ENCODE measurements around the gene SEL1L2. TPM values are rescaled to one million over a fixed set of nuclear protein-coding genes. Genes with fewer than 3 reads are reported as not detected.

The SEL1L2 gene
- total RNA-seq, 4 donors from 2014 or later: not detected

DNA sequence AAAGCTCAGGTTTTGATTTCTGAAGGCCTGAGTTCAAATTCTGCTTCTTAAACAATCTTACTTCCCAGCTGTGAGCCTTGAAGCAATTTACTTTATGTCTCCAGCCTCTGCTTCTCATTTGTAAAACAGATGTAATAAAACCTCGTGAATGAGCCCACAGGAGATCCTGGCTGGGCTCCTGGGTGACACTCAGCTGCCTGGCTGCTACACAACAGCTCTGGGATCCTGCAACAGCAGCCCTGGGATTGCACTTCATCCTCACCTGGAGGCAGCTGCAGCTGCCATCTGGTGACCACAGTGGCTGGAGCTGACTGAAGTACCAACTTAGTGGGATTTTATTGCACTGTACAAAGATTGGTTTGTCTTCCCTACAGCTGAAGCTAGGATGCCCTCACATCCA lies 107.0 kb downstream of the SEL1L2 start:
- Histone ChIP-seq H3K36me3 (no peaks in the 10 kb centered on the region), H3K4me1 (no peaks in the 10 kb centered on the region), H3K27me3 (no peaks in the 10 kb centered on the region), H3K27ac (no peak overlapping the region), H3K4me3 (no peak overlapping the region), H3K9me3 (no peaks in the 10 kb centered on the region)
- TF ChIP-seq EP300 (IDR thresholded peaks at IDR 0.05): no peak
- TF ChIP-seq, protein P1, sequence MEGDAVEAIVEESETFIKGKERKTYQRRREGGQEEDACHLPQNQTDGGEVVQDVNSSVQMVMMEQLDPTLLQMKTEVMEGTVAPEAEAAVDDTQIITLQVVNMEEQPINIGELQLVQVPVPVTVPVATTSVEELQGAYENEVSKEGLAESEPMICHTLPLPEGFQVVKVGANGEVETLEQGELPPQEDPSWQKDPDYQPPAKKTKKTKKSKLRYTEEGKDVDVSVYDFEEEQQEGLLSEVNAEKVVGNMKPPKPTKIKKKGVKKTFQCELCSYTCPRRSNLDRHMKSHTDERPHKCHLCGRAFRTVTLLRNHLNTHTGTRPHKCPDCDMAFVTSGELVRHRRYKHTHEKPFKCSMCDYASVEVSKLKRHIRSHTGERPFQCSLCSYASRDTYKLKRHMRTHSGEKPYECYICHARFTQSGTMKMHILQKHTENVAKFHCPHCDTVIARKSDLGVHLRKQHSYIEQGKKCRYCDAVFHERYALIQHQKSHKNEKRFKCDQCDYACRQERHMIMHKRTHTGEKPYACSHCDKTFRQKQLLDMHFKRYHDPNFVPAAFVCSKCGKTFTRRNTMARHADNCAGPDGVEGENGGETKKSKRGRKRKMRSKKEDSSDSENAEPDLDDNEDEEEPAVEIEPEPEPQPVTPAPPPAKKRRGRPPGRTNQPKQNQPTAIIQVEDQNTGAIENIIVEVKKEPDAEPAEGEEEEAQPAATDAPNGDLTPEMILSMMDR (IDR thresholded peaks at IDR 0.05): no peak
- no peak for TF ChIP-seq POLR2A (IDR thresholded peaks at IDR 0.05)
- no peak for TF ChIP-seq POLR2AphosphoS5 (IDR thresholded peaks at IDR 0.05)
- 23% methylated on average over 1 of the region's 1 CpG for WGBS
- DNase-seq (ENCODE audit: low spot score in 2 of 2): no peak

DNA sequence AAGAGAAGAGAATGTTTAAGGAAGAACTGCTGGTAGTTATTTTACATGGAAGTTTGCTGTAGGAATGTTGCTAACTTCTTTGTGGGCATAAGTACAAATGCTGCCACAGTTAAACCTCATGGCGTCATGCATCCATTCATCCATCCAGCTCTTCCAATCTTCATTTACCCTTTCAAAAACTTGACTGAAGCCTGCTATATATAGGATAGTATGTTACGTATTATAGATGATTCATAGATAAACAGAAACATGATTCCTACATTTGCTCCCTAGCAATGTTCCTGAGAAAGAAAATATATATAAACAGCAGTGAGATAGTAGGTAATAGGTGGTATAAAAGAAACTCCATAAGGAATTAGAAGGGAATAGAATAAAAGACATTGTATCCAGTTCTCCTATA lies 111.8 kb downstream of the SEL1L2 start:
- H3K36me3 ChIP-seq: no peaks in the 10 kb centered on the region
- H3K27ac ChIP-seq: no peak overlapping the region
- TF ChIP-seq, protein P1 (IDR thresholded peaks at IDR 0.05): no peak
- TF ChIP-seq POLR2AphosphoS5 (IDR thresholded peaks at IDR 0.05) (no peak), EP300 (IDR thresholded peaks at IDR 0.05) (no peak)
- no peaks in the 10 kb centered on the region for H3K9me3 ChIP-seq
- DNase-seq (ENCODE audit: low spot score in 2 of 2): no peak
- no peaks in the 10 kb centered on the region for H3K27me3 ChIP-seq
- H3K4me3 ChIP-seq: no peak overlapping the region
- 88% methylated on average over 2 of the region's 2 CpGs for WGBS
- no peaks in the 10 kb centered on the region for H3K4me1 ChIP-seq

DNA sequence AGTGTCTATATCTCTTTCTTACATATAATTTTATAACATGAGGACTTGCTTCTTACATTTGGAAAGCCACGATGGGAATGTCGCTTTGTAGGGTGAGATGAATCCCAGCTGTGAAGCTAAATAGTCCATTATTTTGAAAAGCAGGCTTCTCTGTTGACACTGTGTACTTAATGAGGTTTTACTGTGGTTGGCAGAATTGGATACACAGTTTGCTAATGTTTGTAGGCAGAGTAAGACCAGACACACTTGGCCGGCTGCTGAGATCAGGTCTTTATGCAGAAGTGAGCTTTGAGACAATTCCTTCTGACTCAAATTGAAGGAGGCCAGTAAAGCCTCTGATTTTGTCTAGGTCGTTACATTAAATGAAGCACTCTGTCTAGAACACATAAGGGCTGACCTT lies 112.6 kb downstream of the SEL1L2 start:
- no peak for DNase-seq (ENCODE audit: low spot score in 2 of 2)
- 46% methylated on average over 4 of the region's 4 CpGs for WGBS
- Histone ChIP-seq H3K27ac (no peak overlapping the region), H3K4me1 (no peaks in the 10 kb centered on the region), H3K4me3 (no peak overlapping the region), H3K36me3 (no peaks in the 10 kb centered on the region), H3K27me3 (no peaks in the 10 kb centered on the region), H3K9me3 (no peaks in the 10 kb centered on the region)
- TF ChIP-seq POLR2A (IDR thresholded peaks at IDR 0.05): no peak
- TF ChIP-seq, protein P1 (IDR thresholded peaks at IDR 0.05): no peak
- no peak for TF ChIP-seq POLR2AphosphoS5 (IDR thresholded peaks at IDR 0.05)
- no peak for TF ChIP-seq EP300 (IDR thresholded peaks at IDR 0.05)

DNA sequence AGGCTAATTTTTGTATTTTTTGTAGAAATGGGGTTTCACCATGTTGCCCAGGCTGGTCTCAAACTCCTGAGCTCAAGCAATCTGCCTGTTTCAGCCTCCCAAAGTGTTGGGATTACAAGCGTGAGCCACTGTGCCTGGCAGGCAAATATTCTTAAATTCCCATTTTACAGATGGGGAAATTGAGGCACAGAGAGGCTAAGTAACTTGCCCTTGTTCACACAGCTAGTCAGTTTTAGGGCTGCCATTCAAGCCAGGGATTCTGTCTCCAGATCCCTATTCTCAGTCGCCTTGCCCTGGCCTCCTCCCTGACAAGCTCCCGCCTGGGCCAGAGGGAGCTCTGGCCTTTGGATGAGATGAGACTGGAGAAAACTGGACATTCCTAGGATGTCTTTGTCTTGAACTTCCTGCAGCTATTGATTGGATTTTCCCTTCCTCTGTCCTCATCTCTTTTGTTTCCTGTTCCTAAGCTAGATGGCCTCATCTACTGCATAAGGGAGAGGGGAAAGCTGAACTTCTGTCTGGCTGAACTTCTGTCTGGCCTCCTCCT lies 115.1 kb downstream of the SEL1L2 start:
- no peaks in the 10 kb centered on the region for H3K27me3 ChIP-seq
- 81% methylated on average over 3 of the region's 3 CpGs for WGBS

DNA sequence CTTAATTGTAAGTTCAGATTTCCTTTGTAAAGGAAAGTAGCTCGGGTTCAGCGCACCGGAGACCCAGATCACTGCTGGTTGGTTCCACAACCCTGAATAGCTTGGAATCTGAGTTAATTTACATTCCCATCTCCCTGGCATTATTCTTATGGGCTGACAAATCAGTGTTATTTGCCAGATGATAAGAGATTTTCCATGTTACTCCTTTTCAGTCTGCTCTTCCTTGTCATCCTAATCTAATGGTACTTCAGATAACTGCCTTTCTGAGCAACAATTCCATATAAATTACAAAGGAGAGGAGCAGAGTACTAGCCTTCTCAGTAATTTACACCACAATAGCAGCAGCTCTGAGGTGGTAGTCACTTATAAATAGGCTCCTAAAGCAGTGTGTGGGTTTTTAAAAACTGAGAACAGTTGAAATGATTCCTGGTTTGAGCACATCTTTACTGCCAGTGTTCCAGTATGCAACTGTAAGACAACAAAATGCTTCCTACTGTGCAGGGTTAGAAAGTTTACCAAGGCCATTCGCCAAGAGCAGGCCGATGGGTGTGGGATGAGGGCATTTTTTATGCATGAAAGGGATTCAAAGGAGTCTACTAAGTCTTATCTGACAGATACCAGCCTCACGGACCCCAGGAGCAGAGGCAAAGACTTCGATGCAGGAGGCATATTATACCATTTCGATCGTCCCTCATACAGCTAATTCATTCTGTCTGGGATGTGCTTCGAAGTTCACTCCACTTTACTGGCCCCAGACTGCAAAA lies 115.8 kb downstream of the SEL1L2 start:
- no peak for DNase-seq (ENCODE audit: low spot score in 2 of 2)
- no peaks in the 10 kb centered on the region for H3K27me3 ChIP-seq
- no peaks in the 10 kb centered on the region for H3K9me3 ChIP-seq
- no peak overlapping the region for H3K4me3 ChIP-seq
- no peaks in the 10 kb centered on the region for H3K4me1 ChIP-seq
- no peak overlapping the region for H3K27ac ChIP-seq
- no peaks in the 10 kb centered on the region for H3K36me3 ChIP-seq
- WGBS: 81% methylated on average over 10 of the region's 10 CpGs
- TF ChIP-seq, protein P1 (IDR thresholded peaks at IDR 0.05): no peak
- no peak for TF ChIP-seq POLR2A (IDR thresholded peaks at IDR 0.05)
- no peak for TF ChIP-seq POLR2AphosphoS5 (IDR thresholded peaks at IDR 0.05)
- TF ChIP-seq EP300 (IDR thresholded peaks at IDR 0.05): no peak

More for the DNA sequence above, 115.1 kb downstream of the SEL1L2 start:
- no peaks in the 10 kb centered on the region for H3K36me3 ChIP-seq
- no peak overlapping the region for H3K4me3 ChIP-seq
- H3K4me1 ChIP-seq: no peaks in the 10 kb centered on the region
- no peak overlapping the region for H3K27ac ChIP-seq
- TF ChIP-seq, protein P1 (IDR thresholded peaks at IDR 0.05): no peak
- TF ChIP-seq POLR2AphosphoS5 (IDR thresholded peaks at IDR 0.05) (no peak), EP300 (IDR thresholded peaks at IDR 0.05) (no peak), POLR2A (IDR thresholded peaks at IDR 0.05) (no peak)
- DNase-seq (ENCODE audit: low spot score in 2 of 2): no peak
- H3K9me3 ChIP-seq: no peaks in the 10 kb centered on the region
